Midbrain (tissue), 1 donor: Measurements from ENCODE around the gene NLN.
A peak's percentile ranks its signal among the peaks of the same experiment; 100 is the strongest.
"Not testable (repeated sequence)": the region's sequence is repeated elsewhere in the genome, so short reads cannot be mapped to it uniquely, and the experiment has no call there.

Experiments used
- DNase-seq: peaks from one replicate; lab custom pipeline; 2025; lab: John Stamatoyannopoulos, UW

The NLN gene

DNA sequence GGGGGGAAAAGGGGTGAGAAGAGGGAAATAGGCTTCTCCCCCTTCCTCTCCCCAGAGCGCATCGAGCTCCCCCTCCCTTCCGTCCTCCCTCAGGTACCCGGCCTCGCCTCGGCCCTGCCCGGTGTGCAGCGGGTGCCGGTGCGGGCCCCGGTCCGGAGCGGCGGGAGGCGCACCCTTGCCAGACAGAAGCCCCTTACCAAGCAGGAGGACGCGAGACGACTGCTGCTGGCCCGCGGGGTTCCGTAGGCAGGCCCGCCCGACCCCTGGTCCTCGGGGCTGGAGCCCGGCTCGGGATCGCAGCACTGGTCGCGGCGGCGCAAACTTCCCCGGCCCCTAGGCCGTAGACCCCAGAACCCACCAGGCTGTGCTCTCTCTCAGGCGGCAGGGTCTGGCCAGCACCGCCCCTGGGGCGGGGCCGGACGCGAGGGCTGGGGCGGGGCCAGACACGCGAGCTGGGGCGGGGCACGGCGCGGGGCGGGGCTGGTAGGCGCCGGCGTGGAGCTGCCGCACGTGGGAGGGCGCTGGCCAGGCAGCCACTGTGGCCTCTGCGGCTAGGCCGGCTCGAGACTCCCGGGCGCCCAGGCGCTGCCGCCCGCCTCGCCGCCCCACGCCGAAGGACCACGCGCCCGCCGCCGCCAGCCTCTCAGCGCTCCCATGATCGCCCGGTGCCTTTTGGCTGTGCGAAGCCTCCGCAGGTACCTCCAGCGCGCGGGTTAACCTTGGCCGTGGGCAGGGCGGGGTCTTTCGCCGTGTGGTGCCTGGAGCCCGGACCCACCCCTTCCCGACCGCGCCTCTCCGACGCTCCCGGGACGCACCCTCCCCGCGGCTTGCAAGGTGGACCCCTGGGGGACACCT is at the start of gene NLN, which contains the start of gene SGTB:
Gene NLN, plus strand, starts transcription at position 486 of the 855 bp plus-strand sequence. Its CDS starts 169 bp downstream, at position 655.
Gene SGTB, minus strand, starts transcription at position 390 of the 855 bp plus-strand sequence. CDS start 1,302 bp downstream, outside the sequence.
- peak; percentile 90 for DNase-seq

DNA sequence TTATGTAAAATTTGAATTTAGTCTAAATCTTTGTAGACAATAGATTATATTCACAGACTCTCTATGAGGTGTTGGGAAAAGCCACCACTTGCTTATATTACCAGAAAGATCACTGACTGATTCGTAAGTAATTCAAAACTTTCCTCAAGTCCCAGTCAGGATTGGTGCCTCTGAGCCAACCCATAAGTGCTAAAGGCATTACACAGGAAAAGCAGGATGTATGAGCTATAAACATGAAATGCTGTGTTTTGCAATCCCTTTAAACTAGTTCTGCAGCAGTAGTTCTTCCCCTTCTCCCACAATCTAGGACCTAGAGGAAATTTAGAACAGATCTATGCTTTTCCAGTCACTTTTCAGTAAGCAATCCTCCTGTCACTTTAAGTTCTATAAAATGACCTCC is 49.2 kb upstream of the NLN start:
- DNase-seq: no peak

DNA sequence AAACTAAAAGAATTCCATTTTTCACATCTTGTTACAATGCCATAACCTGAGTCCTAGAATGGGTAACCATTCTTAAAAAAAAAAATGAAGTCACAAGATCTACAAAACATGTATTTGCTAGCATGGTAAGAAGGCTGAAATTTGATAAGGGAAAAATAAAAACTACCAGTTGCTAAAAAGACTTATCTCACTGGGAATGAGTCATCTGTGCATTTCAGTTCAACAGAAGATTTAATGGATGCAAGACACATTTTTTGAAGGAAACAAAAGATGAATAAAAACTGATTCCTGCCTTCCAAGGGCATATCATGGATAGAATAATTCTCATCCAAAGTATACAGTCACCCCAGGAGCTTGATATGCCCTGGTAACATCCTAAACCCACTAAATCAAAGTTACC is 47.3 kb upstream of the NLN start:
- no peak for DNase-seq

DNA sequence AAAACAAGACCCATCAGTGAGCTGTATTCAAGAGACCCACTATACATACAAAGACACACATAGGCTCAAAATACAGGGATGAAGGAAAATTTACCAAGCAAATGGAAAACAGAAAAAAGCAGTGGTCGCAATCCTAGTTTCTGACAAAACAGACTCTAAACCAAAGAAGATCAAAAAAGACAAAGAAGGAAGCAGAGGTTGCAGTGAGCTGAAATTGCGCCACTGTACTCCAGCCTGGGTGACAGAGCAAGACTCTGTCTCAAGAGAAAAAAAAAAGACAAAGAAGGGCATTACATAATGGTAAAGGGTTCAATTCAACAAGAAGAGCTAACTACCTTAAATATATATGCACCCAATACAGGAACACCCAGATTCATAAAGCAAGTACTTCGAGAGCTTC is 45.9 kb upstream of the NLN start:
- DNase-seq: not testable (repeated sequence)

DNA sequence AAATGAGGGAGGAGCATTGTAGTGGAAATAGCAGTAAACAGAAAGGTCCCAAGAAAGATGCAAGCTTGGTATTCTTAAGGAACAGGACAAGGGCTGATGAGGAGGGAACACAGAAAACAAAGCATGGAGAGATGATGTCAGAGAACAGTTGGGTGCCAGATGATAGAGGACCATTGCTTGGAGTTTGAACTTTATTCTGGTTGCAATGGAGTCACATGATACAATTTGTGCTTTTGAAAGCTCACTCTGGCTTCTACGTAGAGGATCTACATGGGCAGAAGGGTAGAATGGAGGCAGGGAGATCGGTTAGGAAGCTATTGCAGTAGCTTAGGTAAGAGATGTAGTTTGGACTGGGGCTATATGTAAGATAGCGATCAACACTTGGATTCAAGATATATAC is 39.9 kb upstream of the NLN start:
- no peak for DNase-seq

DNA sequence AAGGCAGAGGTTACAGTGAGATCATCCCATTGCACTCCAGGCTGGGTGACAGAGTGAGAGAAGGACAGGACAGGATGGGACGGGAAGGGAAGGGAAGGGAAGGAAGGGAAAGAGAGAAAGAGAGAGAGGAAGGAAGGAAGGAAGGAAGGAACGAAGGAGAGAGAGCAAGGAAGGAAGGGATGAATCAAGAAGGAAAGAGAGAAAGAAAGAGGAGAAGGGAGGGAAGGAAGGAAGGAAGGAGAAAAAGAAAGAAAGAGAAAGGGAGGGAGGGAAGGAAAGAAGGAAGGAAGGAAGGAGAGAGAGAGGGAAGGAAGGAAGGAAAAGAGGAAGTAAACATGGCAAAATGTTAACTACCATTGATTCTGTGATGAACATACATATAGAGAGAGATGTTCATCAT is 28.9 kb upstream of the NLN start:
- DNase-seq: no peak

DNA sequence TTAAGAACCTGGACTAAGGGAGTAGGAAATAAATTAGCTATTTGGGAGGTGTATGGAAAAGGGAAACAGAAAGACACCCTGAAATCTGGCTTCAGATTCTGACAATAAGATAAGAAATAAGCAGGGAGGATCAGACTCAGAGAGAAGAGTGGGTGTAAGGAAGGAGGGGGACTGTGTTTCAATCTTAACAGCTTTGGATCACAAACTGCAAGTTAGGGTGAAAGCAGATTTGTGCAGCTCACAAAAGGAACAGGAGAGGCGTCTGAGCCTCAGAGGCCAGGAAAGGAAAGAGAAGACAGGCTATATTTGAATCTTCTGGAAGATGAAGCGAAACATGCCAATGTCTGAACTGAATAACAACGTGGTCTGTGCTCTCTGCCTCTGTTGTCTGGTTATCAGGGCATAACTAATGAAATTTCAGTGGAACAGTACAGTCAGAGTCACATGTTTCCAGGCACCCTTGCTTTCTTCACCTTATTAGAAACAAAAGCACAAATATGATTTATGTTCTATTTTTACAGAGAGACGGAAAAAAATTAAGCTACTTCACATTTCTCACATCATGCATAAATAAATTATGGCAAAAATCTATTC is 26.7 kb upstream of the NLN start:
- DNase-seq: no peak

DNA sequence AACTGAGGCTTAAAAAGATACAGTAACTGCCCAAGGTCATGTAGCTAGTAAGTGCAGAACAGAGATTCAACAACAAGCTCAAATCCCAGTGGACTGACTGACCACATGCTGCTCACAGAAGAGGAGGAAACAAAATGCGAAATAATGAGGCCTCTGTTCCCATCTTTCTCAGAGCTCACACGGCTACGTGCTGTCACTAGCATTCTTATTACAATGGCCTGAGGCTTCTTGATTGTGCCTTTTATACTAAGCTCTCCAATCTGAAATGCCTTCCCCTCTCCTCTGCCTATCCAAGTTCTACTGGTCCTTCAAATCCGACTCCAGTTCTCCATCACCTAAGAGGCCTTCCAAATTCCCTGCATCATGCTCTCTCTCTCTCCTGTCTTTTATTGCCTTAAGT is 26.1 kb upstream of the NLN start:
- DNase-seq: peak; percentile 51

DNA sequence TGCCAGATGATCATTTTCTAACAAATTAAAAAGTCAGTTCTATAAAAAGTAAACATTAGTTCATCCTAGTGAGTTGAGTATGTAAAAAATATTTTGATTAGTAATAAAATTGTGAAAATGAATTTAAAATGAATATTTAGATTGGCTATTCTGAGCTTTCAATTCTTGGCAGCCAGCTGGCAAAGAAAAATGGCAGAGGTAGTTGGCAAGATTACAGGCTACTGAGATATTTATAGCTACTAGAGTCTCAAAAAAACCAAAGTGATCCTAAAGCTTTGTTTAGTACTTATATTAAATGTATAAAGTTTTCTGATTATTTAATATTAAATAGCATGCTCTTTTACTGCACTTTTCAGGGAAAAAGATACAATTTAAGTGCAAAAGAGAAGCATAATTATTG is 25.1 kb upstream of the NLN start:
- no peak for DNase-seq

DNA sequence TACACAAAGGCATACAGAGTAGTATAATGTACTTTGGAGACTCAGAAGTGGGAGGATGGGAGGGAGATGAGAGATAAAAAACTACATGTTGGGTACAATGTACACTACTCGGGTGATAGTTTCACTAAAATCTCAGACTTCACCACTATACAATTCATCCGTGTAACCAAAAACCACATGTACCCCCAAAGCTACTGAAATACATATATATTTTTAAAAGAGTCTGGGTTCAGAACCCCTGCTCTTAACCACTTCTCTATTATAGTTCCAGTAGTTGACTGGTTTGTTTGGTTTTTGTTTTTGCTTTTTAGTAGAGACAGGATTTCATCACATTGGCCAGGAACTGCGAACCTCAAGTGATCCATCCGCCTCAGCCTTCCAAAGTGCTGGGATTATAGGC is 22.7 kb upstream of the NLN start:
- no peak for DNase-seq

DNA sequence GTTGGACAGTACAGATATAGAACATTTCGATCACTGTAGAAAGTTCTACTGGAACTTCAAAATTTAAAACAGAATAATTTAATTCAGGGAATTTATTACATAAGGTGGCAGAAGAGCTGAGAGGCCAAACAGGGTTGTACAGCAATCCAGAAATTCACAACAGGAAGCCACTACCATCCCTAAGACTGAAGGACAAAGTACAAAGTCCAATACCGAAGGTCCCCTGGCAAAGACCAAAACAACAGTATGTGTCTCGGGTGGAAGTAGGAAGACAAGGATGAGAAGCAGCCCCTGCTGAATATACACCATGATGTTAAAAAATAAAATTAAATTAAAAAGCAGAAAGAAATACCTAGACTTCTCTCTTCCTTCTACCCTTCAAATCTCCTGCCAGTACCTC is 20.0 kb upstream of the NLN start:
- DNase-seq: no peak

DNA sequence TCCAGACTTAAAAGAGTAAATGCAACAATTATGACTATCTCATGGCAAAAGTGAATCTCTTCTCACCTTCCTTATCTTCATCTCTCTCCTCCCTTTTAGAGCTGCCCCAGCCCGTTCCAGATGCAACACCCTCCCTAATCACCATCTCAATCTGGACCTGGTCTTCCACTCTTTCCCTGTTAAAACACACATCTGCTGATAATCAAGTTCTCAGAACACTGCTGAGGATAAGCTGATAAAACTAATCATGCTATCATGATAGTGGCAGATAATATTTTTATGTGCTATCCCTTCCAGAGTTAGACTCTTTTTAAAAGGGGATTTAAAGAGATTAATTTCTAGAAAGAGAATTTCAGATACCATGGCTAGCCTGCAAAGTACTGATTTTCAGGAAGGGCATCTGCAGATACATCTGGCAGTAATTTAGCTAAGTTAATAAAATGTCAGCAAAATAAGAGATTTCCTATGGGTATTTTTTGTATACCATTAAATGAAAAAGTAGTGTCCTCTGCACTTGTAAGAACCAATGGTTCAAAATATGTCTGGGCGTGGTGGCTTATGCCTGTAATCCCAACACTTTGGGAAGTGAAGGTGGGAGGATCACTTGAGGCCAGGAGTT is 17.3 kb upstream of the NLN start:
- no peak for DNase-seq

DNA sequence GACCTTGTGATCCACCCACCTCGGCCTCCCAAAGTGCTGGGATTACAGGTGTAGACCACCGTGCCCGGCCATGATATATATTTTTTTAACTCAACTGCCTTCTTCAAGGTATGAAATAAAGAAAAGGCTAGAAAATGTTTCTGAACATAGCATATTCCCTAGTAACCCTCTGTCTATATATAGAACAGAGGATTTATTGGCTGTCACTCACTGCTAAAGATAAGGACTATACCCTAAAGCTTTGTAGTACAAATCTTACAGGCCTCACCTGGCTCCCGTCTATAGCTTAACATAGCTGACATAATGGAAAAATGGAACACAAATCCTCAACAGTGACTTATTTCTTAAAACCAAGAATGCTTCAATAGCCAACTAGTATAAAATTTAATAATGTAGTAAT is 14.3 kb upstream of the NLN start:
- no peak for DNase-seq

DNA sequence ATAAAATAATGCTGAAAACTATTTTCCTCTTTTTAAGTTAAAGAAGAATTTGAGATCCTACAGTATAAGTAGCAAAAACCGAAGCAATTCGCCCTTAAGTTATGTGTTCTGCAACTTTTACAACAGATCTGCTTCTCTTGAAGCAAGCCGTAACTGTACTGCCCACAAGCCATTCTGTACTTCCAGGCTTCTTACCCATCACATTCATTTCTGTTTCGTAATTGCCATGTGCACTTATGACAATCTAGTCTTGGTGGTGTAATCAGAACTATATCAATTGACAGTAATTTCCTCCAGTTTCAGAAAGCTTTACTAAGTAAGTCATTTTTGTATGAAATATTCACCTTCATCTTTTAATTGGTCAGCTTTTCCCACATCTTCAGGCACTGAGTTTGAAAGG is 13.9 kb upstream of the NLN start:
- no peak for DNase-seq

DNA sequence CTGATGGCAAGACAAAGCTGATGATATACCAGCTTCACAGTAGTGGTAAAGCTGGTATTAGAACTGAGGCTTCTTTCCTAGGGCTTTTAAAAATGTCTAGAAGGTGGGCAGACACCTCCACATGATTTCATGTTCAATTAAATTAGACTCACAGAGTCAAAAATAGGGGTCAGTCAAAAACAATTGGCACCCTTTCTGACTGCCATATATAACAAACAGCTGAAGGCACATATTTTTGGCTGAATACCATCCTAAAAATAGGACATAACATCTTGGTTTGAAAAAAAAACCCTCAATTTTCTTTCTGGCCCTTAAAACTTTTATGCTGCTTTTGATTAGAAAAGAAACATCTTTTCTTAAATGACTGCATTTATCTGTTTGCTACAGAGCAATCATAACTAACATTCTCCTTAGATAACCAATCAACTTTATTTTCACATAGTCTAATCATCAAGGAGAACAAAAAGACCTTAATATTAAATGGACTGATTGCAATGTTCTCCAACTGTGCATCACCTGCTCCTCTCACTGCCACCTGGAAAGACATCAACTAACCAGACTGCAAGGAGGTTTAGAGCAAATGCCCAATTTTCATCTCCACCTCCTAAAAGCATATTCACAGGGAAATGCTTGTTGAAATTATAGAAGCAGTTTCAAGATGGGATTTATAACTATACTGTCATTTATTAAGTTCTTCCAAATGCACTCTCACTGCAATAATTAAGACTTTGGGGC is 3.3 kb upstream of the NLN start:
- no peak for DNase-seq

DNA sequence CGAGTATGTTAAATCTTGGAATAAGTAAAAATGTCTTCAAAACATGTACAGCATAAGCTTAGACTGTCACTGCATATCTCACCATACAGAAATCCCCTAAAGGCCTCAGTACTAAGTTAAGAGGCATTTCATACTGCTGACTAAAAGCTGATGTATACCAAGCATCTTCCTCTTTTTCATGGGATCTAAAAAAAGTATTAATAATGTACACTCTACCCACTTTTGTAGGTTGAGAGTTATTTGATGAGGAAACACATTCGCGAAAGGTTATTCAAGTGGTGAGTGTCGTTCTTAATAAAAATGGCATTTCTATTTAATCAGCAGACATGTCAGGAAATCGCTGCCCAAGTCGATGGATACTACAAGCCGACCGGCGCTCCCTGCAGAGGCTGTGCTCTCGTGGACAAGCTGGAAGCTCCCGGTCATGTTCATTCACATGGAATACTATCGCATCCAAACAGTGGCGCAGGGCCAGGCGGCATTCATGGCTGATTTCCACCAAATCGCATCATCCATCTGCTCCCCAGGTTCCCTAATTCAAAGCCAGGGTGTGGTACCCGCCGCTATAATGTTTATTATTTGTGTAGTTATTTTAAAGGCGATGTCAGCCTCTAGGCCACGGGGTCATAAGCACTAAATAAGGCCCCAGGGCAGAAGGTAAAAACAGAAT is 820 bp upstream of the NLN start:
- DNase-seq: peak; percentile 39

DNA sequence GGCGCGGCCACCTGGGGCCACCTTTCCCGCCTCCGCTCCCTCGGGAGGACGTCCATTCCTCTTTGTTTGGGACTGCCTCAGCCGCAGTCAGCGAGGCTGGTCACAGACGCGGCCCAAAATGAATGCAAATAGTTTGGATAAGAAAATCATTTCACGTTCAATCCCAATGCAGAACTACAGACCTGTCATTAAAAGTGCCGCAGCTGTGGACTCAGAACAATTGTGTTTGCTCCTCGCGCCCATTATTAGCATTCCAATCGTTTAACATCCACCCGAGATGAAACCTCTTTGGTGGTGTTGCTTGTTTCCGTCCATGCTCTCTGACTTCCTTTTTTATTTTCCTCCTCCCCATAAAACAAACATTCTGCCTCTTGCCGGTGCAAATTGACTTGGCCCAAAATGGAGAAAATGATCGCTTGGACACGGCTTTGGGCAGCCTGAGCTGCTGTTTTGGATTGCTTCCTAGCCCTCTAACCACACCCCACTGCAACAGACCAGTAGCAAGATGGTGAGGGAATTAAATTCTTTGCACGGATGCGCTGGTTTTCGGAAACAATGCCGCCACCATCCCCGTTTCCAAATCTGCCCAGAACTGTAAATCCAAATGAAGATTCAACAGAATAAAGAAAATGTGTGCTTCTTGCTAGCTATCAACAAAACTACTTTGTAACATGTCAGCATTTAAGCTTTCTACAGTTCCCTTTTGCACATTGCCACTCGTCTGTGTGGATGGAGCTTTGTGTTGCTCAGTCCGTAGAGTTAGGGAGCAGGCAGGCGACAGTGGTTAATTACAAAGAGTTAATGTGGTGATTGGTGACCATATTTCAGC is 784 bp downstream of the NLN start:
- DNase-seq: peak; percentile 69

DNA sequence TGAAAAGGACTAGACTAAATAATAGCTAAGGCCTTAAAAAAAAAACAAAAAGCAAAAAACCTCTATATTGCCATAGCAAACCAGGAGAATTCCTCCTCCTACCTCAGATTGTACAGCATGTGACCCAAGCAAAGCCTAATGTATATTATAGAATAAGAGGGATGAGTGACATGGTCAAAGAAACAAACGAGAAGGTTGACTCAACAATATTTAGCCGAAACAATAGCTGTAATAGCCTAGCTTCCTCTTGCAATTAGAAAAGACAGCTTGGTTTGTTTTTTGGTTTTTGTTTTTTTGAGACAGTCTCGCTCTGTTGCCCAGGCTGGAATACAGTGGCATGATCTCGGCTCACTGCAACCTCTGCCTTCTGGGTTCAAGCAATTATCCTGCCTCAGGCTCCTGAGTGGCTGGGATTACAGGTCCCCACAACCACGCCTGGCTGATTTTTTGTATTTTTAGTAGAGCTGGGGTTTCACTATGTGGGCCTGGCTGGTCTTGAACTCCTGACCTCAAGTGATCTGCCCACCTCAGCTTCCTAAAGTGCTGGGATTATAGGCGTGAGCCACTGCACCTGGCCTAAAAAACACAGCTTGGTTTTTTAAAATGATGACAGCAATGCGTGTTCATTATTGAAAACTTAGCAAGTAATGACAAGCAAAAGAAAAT is 5.6 kb downstream of the NLN start:
- DNase-seq: no peak

DNA sequence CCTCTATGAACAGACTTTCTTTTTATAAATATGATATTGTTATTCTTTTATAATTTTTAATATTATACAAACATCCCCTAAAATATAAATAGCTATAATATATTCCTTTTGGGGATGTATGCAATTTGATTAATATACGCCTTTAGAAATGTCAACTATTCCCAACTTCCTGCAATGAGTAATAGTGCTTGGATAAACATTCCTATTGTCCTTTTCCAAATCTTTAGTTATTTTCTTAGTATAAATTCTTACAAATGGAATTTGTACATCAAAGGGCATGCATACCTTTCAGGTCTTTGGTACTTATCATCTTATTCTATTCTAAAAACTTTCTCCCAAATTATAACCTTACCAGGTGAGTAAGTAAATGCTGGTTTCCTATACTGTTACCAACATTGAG is 6.2 kb downstream of the NLN start:
- no peak for DNase-seq

DNA sequence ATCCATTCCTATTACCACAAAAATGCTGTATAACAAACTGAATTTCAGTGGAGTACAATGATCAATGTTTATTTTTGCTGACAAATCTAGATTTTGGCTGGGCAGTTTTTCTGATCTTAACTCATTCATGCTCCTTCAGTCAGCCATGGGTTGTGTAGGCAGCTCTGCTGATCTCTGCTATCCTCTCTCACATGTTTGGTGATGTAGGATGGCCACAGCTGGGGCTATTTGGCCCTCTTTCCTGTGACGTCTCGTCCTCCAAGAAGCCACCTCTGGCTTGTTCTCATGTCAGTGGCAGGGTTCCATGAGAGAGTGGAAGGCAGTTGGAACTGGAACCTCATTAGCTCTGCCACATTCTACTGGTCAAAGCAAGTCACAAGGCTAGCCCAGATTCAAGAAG is 8.9 kb downstream of the NLN start:
- no peak for DNase-seq
